Activated CD4-positive, CD25-positive, alpha-beta regulatory T cell (primary cell): ENCODE results near the gene RPSA.
"Not testable (repeated sequence)": the region's sequence is repeated elsewhere in the genome, so short reads cannot be mapped to it uniquely, and the experiment has no call there.

Source experiments
- DNase-seq, 4 experiments: peaks; one replicate each; lab custom pipeline; 2025; lab: John Stamatoyannopoulos, UW

RPSA gene

DNA sequence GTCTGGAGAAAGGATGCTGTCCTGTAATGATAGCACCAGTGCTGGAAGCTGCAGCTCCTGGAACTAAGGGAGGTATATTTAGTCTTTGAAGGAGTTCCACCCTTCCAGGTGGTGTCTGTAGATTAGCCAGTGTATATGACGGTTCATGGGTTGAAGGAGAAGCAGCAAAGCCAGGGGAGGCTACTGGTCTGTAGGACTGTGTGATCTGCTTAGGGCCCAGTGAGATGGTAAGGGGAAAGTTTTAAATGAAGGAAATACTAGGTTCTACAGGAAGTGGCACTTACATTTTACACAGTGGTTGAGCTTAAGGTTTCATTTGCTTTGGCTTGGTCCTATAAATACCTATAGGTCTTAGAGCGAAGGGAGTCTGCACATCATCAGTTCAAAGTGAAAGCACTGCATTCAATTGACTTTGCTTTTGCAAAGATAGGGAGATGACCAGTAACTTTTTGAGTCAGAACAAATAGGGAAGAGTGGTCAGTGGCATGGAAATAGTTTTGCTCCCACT lies 17.7 kb upstream of the RPSA start:
- no peak for DNase-seq

- DNase-seq: no peak
These were observed 16.3 kb upstream of the RPSA start for GRCh38 chr3:39390181-39390580.

DNA sequence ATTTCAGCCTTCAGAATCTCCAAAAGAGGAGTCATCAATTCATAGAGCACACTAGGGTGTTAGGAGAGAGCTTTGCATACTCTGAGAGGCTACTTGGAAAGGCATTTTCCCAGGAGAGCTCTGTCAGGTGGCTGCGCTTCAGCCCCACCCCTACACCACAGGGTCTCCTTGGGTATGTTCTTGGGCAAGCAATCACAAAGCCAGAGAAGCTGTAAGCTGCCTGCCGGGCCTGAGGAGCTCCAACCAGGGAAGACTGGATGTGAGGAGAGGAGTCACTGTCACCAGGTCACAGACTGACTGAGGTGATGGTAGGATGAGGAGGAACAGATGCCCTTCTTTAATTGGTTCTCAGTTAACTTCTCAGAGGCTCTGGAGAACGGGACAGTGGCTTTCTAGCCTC lies 9.8 kb upstream of the RPSA start:
- DNase-seq: no peak

DNA sequence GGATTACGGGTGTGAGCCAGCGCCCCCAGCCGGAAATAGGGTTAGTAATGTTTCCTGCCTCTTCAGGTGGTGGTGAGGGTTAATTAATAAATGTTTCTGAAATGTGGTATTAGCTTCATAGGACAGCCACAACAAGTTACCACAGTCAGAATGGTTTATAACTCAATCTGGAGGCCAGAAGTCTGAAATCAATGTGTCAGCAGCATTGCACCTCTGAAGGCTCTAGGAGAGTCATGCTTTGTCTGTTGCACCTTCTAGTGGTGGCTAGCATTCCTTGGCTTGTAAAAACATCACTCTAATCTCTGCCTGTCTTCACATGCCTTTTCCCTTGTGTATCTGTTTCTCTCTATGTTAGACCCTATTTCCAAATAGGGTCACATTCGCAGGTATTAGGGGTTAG lies 7.8 kb upstream of the RPSA start:
- DNase-seq: no peak

DNA sequence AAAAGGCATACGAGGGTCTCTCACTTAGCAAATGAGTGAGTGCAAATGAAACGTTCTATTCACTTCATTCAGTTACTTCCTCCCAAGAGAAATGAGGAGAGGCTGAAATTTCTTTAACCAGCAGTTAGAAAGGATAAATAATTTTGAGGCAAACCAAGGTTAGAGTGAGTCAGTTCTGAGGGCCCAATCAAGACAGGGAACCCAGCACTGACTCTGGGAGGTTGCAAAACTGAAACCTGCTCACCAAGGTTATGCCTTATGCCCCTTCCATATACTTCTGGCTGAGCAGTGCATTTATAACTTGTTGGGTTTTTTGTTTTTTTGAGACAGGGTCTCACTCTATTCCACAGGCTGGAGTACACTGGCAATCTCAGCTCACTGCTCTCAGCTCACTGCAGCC lies 4.5 kb upstream of the RPSA start:
- no peak for DNase-seq

GRCh38 chr3:39404943-39405686 lies 1.4 kb upstream of the RPSA start:
- DNase-seq: no peak

DNA sequence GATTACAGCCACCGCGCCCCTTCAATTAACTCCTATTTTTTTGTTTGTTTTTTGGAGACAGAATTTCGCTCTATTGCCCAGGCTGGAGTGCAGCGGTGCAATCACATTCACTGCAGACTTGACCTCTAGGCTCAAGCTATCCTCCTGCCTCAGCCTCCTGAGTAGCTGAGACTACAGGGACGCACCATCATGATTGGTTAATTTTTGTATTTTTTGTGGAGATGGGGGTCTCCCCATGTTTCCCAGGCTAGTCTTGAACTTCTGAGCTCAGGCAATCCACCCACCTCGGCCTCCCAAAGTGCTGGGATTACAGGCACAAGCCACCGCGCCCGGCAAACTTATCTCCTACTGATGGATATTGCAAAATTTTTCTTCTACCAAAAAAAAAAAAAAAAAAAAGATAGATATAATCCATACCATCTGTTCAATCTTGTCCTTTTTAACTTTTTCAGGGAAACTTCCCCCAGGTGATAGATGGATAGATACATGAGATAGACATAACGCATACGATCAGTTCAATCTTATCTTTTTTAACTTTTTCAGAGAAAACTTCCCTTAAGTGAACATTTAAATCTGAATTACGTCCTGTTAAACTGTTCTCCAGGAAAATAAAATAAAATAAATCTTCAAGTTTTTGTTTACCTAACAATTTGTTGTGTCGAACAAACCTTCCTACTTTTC lies 693 bp upstream of the RPSA start:
- no peak for DNase-seq

DNA sequence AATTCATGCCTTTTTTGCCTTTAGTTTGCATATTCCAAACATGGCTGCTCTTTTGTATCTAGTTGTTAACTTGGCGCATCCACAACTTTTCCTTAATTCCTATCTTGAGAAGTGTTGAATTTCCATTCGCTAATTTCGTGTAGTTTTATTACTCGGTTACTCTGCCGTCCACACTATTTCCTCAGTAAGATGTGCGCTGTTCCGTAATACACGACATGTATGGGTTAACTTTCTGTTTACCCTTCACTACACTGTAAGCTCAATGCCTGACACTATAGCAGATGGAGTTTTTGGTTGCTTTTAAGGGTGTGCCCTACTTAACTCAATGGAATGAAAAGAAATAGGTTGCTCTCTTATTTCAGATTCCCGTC lies 724 bp downstream of the RPSA start:
- DNase-seq: no peak

DNA sequence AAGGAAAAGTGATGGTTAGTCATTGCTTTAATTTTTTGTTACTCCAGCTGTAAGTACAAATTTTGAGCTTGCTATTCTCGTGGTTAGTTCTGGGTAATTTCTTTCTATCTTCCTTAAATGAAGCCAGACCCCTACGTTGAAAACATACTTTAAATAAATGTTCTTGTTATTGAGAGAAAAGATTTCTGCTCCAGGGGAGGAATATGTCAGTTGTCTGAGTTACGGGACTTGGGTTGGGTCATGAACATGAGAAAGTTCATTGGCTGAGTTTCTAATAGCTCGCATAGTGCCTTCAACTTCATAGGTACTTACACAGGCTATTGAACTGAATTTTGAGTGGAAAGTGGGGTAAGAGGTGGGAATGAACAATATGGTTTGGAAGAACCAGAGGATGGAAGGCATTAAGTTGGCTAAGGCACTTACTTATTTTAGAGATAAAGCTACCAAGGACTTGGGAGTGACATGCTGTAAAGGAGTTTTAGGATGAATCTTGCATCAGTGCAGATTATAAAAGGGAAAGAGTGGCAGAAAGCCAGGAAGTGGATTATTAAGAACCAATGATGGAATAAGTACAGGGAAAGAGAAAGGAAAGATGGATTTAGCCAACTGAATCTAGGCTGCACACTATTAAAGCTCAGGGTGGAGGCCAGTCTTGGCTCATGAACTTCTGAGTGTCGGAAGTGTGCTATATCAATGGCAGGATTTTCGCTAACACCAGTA lies 1.4 kb downstream of the RPSA start:
- no peak for DNase-seq

DNA sequence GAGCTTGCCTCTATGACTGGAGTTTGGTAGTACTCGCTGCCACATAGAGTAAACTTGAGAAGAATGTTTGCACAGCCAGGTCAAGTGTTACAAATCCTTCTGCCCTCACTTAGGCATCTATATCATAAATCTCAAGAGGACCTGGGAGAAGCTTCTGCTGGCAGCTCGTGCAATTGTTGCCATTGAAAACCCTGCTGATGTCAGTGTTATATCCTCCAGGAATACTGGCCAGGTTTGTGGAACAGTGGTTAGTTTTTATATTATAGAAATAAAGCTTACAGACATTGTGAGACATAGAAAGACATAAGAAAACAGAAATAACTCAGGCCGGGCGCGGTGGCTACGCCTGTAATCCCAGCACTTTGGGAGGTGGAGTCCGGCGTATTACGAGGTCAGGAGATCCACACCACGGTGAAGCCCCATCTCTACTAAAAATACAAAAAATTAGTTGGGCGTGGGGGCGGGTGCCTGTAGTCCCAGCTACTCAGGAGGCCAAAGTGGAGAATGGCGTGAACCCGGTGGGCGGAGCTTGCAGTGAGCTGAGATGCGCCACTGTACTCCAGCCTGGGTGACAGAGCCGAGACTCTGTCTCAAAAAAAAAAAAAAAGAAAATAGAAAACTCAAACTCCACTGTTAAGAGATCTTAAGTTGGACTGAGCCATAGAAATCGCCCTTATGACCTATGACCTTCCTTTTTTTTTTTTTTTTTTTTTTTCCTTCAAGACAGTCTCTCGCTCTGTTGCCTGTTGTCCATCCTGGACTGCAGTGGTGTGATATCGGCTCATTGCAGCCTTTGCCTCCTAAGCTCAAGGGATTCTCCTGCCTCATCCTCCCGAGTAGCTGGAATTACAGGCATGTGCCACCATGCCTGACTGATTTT lies 2.2 kb downstream of the RPSA start:
- DNase-seq: no peak

DNA sequence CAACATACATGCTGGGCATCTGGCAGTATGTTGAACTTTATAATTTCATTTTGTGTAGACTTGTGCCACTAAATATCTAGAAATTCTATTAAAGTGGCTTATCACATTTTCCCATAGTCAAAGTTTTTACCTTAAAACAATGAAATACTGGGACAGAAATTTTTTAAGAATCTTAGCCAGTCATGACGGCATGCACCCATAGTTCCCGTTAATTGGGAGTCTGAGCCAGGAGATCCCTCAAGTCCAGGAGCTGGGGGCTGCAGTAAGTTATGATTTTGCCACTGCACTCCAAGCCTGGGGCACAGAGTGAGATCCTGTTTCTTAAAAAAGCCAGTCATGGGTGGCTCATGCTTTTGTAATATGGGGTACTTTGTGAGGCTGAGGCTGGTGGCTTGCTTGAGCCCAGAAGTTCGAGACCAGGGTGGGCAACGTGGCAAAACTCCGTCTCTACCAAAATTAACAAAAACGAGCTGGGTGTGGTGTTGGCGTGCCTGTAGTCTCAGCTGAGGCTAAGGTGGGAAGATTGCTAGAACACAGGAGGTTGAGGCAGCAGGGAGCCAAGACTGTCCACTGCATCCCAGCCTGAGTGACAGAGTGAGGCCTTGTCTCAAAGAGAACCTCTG lies 3.1 kb downstream of the RPSA start:
- DNase-seq: no peak

DNA sequence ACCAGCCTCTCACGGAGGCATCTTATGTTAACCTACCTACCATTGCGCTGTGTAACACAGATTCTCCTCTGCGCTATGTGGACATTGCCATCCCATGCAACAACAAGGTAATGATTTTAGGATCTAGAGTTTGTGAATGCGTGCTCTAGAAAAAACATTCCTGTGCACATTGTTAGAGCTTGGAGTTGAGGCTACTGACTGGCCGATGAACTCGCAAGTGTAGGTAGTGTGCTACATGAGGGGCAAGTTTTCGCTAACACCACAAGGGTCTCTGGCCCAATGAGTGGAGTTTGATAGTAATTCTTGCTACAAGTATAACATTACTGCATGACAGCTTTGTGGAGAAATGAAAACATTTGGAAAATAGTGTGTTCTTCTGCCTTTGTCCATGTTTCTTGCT lies 4.4 kb downstream of the RPSA start:
- DNase-seq: no peak

GRCh38 chr3:39412668-39413260 lies 6.2 kb downstream of the RPSA start:
- DNase-seq: no peak

GRCh38 chr3:39413691-39414420 lies 7.3 kb downstream of the RPSA start:
- no peak for DNase-seq

DNA sequence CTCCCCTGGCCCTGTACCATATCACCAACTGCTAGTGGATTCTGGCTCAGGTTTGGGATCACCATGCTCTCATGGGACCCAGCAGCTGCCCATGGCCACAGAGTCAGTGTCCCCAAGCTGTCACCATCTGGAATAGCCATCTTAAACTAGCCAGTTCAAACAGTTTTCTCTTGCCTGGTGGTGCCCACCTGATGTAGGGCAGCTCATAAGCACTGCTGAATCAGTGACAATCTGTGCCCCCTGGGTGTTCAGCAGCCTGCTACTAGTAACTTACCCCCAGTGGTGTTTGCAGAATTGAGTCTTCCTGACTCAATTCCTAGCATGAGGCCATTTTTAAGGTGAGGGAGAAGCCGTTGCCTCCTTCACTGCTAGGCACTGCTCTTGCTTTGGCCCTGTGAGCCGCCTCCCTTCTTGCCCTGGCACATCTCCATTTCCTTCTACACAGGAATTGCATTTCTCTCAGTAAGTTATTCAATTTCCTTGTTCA lies 7.9 kb downstream of the RPSA start:
- no peak for DNase-seq

DNA sequence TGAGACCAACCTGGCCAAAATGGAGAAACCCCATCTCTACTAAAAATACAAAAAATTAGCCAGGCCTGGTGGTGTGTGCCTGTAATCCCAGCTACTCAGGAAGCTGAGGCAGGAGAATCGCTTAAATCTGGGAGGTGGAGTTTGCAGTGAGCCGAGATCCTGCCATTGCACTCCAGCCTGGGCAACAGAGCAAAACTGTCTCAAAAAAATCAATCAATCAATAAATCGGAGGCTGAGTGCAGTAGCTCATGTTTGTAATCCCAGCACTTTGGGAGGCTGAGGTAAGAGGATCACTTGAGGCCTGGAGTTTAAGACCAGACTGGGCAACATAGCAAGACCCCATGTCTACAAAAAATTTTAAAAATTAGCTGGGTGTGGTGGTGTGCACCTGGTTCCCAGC lies 8.8 kb downstream of the RPSA start:
- not testable (repeated sequence) for DNase-seq

DNA sequence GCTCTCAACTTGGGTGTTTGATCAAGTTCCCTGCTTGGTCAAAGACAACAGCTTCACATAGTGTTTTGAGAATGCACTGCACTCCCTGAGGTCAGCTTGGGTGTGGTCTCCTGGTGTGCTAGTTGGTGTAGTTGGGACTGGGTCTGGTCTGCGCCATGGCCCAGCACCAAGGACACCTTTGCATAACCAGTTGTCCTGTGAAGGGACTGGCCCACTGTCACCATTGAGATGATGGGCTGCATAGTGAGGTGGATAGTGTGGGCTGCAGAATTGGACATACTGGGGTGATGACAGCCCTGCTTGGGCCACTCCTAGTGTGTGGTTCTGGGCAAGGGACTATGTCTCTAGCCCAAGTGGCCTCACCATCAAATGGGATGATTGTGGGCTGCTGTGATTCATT lies 9.5 kb downstream of the RPSA start:
- DNase-seq: no peak

DNA sequence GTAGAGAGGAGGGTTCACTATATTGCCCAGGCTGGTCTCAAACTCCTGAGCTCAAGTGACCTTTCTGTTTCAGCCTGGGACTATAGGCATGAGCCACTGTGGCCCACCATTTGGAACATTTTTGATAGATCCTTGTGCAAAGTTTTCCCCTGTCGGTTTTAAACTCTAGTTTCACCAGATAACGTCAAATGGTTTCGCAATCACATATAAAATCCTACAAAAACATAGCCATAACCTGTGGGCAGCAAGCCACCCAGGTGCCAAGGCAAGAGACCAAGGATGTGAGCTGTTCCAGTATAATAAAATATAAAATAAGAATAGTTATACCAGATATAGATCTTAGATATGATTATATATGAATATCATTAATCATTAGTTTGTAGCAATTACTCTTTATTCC lies 10.5 kb downstream of the RPSA start:
- DNase-seq: not testable (repeated sequence)

DNA sequence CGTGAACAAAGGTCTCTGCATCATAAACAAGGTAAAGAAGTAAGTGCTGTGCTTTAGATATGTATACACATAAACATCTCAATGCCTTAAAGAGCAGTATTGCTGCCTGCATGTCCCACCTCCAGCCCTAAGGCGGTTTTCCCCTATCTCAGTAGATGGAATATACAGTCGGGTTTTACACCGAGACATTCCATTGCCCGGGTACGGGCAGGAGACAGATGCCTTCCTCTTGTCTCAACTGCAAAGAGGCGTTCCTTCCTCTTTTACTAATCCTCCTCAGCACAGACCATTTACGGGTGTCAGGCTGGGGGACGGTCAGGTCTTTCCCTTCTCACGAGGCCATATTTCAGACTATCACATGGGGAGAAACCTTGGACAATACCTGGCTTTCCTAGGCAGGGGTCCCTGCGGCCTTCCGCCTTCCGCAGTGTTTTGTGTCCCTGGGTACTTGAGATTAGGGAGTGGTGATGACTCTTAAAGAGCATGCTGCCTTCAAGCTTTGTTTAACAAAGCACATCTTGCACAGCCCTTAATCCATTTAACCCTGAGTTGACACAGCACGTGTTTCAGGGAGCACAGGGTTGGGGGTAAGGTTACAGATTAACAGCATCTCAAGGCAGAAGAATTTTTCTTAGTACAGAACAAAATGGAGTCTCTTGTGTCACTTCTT lies 12.2 kb downstream of the RPSA start:
- DNase-seq: not testable (repeated sequence)
